NCI-H146 treated with DMSO at 0.1 percent for 48 hours (cell line): Measurements from ENCODE around the gene BLID.

Experiments
- DNase-seq: peaks from one replicate; lab custom pipeline; 2025; ENCODE audit not compliant: unreplicated experiment; lab: John Stamatoyannopoulos, UW

BLID gene

GRCh38 chr11:122107045-122107444, 9.0 kb downstream of the BLID start:
- DNase-seq = no peak

- no peak for DNase-seq
Observed at GRCh38 chr11:122105044-122105758, 10.8 kb downstream of the BLID start.

- DNase-seq = no peak
Observed at GRCh38 chr11:122104341-122104740, 11.7 kb downstream of the BLID start.

GRCh38 chr11:122103726-122104125, 12.3 kb downstream of the BLID start:
- DNase-seq = no peak

- DNase-seq = no peak
Observed at GRCh38 chr11:122103321-122103720, 12.7 kb downstream of the BLID start.

- DNase-seq = no peak
Observed at GRCh38 chr11:122102426-122102825, 13.6 kb downstream of the BLID start.

GRCh38 chr11:122101625-122102291, 14.3 kb downstream of the BLID start:
- no peak for DNase-seq

- DNase-seq = no peak
Observed at GRCh38 chr11:122100756-122101080, 15.3 kb downstream of the BLID start.

- no peak for DNase-seq
Observed at GRCh38 chr11:122100037-122100755, 15.8 kb downstream of the BLID start.

GRCh38 chr11:122099374-122100036, 16.5 kb downstream of the BLID start:
- no peak for DNase-seq

GRCh38 chr11:122098261-122098980, 17.6 kb downstream of the BLID start:
- no peak for DNase-seq

GRCh38 chr11:122097419-122098001, 18.5 kb downstream of the BLID start:
- DNase-seq = no peak

GRCh38 chr11:122096272-122097112, 19.5 kb downstream of the BLID start:
- no peak for DNase-seq

- DNase-seq = no peak
Observed at GRCh38 chr11:122095681-122096262, 20.2 kb downstream of the BLID start.

- DNase-seq = no peak
Observed at GRCh38 chr11:122094836-122095235, 21.2 kb downstream of the BLID start.

GRCh38 chr11:122093731-122094275, 22.2 kb downstream of the BLID start:
- DNase-seq = no peak

- no peak for DNase-seq
Observed at GRCh38 chr11:122091835-122092234, 24.2 kb downstream of the BLID start.

GRCh38 chr11:122089111-122089510, 26.9 kb downstream of the BLID start:
- DNase-seq = no peak

- DNase-seq = no peak
Observed at GRCh38 chr11:122085712-122086111, 30.3 kb downstream of the BLID start.
